ENCODE results near the gene IL20RB.

The IL20RB gene

DNA sequence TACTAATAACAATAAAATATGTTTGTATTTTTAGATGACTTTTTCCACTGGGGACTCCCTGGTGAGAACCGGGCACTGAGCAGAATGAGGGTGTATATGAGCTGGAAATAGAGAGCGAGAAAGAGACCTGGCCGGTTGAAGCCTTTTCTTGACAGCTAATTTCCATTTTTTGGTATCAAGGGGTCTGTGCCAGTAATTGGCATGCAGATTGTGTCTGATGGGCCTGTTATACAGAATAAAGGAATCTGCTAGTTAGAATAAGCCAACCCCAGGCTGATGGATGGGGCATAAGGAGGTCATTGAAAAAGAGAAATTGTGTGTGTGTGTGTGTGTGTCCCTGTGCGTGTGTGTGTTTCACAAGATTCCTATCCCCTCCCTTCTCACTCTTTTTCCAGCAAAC is 83.9 kb downstream of the IL20RB start:
- no peak for DNase-seq

DNA sequence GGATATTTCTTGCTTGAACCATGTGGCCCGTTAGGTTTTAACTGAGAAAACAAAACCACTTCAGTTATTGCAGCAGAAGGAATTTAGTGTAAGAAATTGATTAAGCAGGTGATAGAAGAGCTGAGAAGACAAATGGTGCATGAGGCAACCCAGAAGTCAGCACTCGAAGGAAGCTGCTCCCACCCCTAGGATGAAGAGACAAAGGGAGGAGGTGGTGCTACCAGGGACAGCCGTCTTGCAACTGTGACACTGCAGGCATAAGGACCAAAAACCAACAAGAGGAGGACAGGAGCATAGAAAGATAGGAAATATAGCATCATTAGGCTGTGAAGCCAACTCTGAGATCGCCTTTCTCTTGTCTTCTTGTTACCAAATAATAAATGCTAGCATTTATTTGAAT is 89.0 kb downstream of the IL20RB start:
- no peak for DNase-seq

DNA sequence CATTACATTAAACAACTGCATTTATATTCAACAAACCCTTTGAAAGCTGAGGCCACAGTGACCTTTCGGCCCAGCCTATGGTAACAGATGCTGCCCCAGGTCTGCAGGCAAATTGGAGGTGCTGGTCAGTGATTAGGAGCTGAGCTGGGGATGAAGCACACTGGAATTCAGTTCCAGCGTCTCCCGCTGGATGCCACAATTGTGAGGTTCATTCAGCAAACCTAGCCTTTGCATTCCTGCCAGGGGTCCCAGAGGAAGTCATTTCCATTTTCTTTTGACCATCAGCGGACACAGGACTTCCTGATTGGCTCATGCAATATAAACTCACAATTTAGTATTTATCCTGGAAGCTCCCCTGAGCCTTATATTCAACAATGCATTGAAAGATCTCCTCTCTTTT is 89.5 kb downstream of the IL20RB start:
- no peak for DNase-seq

DNA sequence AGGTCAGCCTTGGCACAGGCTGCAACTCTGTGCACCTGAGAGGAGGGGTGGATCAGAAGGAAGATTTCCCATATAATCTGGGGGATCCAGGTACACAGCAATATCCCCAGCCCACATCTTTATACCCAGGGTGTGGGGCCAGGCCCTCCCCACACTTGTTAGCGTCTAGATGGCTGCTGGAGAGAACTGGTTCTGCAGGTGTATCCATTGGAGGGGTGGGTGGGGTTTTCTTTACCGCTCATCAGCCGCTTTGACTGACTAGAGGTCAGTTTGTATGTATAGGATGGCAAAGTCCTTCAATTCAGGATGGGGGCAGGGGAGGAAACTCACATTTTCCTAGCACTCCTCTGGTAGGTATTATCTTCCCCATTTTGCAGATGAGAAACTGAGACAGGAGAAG is 92.5 kb downstream of the IL20RB start:
- no peak for DNase-seq

DNA sequence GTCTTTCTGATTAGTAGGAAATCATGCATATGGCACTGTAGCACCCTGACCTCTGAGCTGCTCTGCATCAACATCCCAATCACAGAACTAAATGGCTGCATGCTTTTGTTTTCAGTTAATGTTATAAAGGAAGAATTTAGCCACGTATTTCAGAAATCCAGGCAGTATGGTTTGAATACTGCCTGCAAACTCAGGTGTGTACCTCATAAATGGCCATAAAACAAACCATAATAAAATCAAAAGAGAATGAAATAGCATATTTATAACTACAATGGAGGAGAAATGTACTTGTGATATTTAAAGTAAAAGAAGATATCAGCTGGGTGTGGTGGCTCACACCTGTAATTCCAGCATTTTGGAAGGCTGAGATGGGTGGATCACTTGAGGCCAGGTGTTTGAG is 94.5 kb downstream of the IL20RB start:
- DNase-seq, result no peak

Data from fibroblast of skin of abdomen (primary cell).